Peyer's patch (tissue), 4 donors: ENCODE results near the gene CLDN10. TPM values are rescaled to one million over a fixed set of nuclear protein-coding genes. Genes with fewer than 3 reads are reported as not detected.

ENCODE experiments used
- DNase-seq, 3 donors: peaks; one replicate each; pipeline ENCODE4 v3.0.0-alpha.2; 2017 to 2019
- H3K27ac ChIP-seq, 4 donors: fragments of 200-600 bp; sonication (generic); one replicate each; pipeline ENCODE4 v1.5.1; 2016 to 2019
- H3K27me3 ChIP-seq, 2 donors: fragments of 200-600 bp; sonication (generic); one replicate each; pipeline ENCODE4 v1.5.1; 2019
- H3K36me3 ChIP-seq, 3 donors: fragments of 200-600 bp; sonication (generic); one replicate each; pipeline ENCODE4 v1.5.1; 2016 to 2019
- H3K4me1 ChIP-seq, 4 donors: fragments of 200-600 bp; sonication (generic); one replicate each; pipeline ENCODE4 v1.5.1; 2016 to 2019
- H3K4me3 ChIP-seq, 4 donors: fragments of 200-600 bp; sonication (generic); 1 replicate in 3 of 4; 2 replicates in 1 of 4; pipeline ENCODE4 v1.5.1; 2016 to 2019; ENCODE audit warnings: mild to moderate bottlenecking in 1 of 4
- H3K9me3 ChIP-seq, 4 donors: fragments of 200-600 bp; sonication (generic); one replicate each; pipeline ENCODE4 v1.5.1; 2016 to 2019; ENCODE audit warnings: mild to moderate bottlenecking in 1 of 4
- POLR2A ChIP-seq, 2 donors: fragments of 450-650 bp; IDR thresholded peaks; one replicate each; pipeline ENCODE4 v1.5.1; 2017; ENCODE audit warnings: antibody characterized with exemption in 2 of 2, mild to moderate bottlenecking in 2 of 2, moderate library complexity in 2 of 2
- total RNA-seq, 4 donors: library from RNA; depleted of rRNA; stranded (reverse); fragments of >200 nt; gene quantifications; one replicate each; pipeline ENCODE4 v1.1.0, GENCODE V29; 2016
- TF ChIP-seq, protein P1 (sequence below), 6 experiments: fragments of 450-650 bp in 4 of 6; fragments of 200-600 bp in 2 of 6; sonication (generic) in 1 of 6; IDR thresholded peaks; one replicate each; pipeline ENCODE4 v1.5.1; 2017 to 2019; ENCODE audit warnings: antibody characterized with exemption in 6 of 6, mild to moderate bottlenecking in 3 of 6, moderate library complexity in 1 of 6

CLDN10 gene
- total RNA-seq, 4 donors from 2014 or later = 0.57 TPM; not detected in 3

- Histone ChIP-seq H3K4me1 (no peaks in the 10 kb centered on the region), H3K27ac (no peak overlapping the region), H3K36me3 (no peaks in the 10 kb centered on the region), H3K4me3 (no peak overlapping the region), H3K27me3 (no peaks in the 10 kb centered on the region), H3K9me3 (no peaks in the 10 kb centered on the region)
- TF ChIP-seq, protein P1, sequence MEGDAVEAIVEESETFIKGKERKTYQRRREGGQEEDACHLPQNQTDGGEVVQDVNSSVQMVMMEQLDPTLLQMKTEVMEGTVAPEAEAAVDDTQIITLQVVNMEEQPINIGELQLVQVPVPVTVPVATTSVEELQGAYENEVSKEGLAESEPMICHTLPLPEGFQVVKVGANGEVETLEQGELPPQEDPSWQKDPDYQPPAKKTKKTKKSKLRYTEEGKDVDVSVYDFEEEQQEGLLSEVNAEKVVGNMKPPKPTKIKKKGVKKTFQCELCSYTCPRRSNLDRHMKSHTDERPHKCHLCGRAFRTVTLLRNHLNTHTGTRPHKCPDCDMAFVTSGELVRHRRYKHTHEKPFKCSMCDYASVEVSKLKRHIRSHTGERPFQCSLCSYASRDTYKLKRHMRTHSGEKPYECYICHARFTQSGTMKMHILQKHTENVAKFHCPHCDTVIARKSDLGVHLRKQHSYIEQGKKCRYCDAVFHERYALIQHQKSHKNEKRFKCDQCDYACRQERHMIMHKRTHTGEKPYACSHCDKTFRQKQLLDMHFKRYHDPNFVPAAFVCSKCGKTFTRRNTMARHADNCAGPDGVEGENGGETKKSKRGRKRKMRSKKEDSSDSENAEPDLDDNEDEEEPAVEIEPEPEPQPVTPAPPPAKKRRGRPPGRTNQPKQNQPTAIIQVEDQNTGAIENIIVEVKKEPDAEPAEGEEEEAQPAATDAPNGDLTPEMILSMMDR (IDR thresholded peaks at IDR 0.05) = no peak
- no peak for TF ChIP-seq POLR2A (IDR thresholded peaks at IDR 0.05)
- DNase-seq = no peak
Measured at GRCh38 chr13:95601906-95602305, 49.4 kb downstream of the CLDN10 start.

- Histone ChIP-seq H3K9me3 (no peaks in the 10 kb centered on the region), H3K4me3 (no peak overlapping the region), H3K27me3 (no peaks in the 10 kb centered on the region), H3K27ac (no peak overlapping the region), H3K36me3 (no peaks in the 10 kb centered on the region), H3K4me1 (no peaks in the 10 kb centered on the region)
- TF ChIP-seq, protein P1 (IDR thresholded peaks at IDR 0.05) = no peak
- no peak for TF ChIP-seq POLR2A (IDR thresholded peaks at IDR 0.05)
- DNase-seq = peak in 1 of 3 donors; percentile 53
Measured at GRCh38 chr13:95603887-95604555, 51.5 kb downstream of the CLDN10 start.

GRCh38 chr13:95604556-95604915 is 52.0 kb downstream of the CLDN10 start:
- no peak for DNase-seq
- H3K36me3 ChIP-seq = no peaks in the 10 kb centered on the region
- H3K4me3 ChIP-seq = no peak overlapping the region
- no peaks in the 10 kb centered on the region for H3K4me1 ChIP-seq
- TF ChIP-seq, protein P1 (IDR thresholded peaks at IDR 0.05) = no peak
- TF ChIP-seq POLR2A (IDR thresholded peaks at IDR 0.05) = no peak
- no peak overlapping the region for H3K27ac ChIP-seq
- H3K9me3 ChIP-seq = no peaks in the 10 kb centered on the region
- no peaks in the 10 kb centered on the region for H3K27me3 ChIP-seq

DNA sequence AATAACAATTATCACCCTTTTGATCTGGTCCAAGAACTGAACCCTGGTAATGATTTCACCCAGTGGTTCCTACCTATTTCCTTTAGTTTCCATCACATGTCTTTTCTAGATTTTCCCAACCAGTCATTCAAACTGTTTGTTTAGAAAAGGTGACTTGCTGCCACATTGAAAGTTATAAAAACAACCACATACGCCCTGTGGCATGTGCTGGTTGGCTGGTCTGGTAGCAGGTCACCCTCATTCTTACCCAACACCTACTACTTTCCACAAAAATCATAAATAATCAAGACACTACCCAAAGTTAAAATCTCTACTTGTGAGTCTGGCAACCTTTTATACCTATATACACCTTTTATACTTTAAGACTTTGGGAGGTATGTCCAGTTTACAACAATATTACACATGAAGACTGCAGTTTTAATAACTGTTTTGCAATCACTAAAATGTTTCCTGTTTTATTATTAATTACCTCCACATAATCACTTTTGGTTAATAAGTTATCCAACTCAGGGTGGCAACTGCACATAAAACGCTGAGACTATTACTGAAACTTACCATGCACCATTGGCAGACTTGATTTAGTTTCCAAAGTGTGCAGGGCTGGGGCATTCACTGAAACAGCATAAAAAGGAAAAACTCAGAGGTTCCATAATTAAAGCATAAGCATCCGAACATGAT is 53.1 kb downstream of the CLDN10 start:
- Histone ChIP-seq H3K4me1 (no peaks in the 10 kb centered on the region), H3K27me3 (no peaks in the 10 kb centered on the region), H3K36me3 (no peaks in the 10 kb centered on the region), H3K27ac (no peak overlapping the region), H3K9me3 (no peaks in the 10 kb centered on the region), H3K4me3 (no peak overlapping the region)
- no peak for DNase-seq
- TF ChIP-seq, protein P1 (IDR thresholded peaks at IDR 0.05) = no peak
- no peak for TF ChIP-seq POLR2A (IDR thresholded peaks at IDR 0.05)

DNA sequence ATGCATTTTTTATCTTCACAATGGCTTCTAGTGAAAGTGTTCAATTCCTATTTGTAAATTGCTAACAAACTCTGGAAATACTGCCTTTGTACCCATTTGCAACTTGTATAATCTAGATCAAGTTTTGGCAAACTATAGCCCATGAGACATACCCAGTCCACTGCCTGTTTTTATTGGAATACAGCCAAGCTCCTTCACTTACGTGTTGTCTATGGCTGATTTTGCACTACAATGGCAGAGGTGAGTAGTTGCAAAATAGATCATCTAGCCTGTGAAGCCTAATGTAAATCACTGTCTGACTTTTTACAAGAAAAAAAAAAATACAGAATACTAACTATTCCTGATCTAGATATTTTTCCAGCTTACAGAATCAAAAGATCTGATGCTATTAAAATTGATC is 54.8 kb downstream of the CLDN10 start:
- Histone ChIP-seq H3K36me3 (no peaks in the 10 kb centered on the region), H3K27me3 (no peaks in the 10 kb centered on the region), H3K9me3 (no peaks in the 10 kb centered on the region), H3K4me1 (no peaks in the 10 kb centered on the region), H3K27ac (no peak overlapping the region), H3K4me3 (no peak overlapping the region)
- TF ChIP-seq, protein P1 (IDR thresholded peaks at IDR 0.05) = no peak
- no peak for TF ChIP-seq POLR2A (IDR thresholded peaks at IDR 0.05)
- no peak for DNase-seq
